GM21786 (cell line): ENCODE results near the gene CASP12.
"Not testable (repeated sequence)": the region's sequence is repeated elsewhere in the genome, so short reads cannot be mapped to it uniquely, and the experiment has no call there.

Experiments
- ATAC-seq: cut with Tn5 transposase; IDR thresholded peaks from one replicate; pipeline ENCODE4 v1.9.1; 2021; ENCODE audit not compliant: unreplicated experiment

Gene CASP12

DNA sequence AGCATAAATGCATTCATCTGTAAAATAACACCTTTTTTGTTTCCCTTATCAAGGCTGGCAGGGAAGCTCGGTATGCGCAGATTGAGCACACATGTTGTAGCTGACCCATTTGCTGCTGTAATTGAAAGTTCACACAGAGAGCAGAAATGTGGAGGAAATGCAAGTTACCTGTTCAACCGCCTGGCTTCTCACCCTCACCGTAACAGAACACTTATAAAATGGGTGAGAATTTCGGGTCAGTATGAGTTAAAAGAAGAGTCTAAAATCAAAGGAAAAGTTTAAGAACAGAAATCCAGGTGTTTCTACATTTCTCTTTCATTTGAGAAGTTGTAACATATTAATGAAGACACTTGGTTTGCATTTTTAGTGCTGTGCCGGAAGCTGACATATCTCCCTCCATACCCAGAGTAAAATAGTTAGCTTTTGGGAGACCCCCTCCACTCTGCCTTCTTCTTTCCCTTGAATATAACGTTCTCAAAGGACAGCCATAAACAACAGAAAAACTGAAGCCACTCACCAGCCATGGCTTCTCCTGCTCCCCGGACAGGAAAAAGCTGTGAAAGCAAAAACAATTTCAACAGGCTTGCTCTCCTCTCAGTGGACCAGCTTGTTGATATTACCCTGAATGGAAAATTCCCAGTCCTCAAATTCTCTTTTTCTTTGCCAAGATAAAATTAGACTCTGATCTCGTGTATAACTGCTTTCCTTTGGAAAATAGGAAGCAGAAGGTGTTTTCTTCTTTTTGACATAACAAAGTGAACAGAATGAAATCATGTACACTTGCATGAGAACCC lies at the start of gene CASP12:
Gene CASP12 (minus strand): TSS at position 570 of the 794 bp plus-strand sequence.
- peak; percentile 77 for ATAC-seq

DNA sequence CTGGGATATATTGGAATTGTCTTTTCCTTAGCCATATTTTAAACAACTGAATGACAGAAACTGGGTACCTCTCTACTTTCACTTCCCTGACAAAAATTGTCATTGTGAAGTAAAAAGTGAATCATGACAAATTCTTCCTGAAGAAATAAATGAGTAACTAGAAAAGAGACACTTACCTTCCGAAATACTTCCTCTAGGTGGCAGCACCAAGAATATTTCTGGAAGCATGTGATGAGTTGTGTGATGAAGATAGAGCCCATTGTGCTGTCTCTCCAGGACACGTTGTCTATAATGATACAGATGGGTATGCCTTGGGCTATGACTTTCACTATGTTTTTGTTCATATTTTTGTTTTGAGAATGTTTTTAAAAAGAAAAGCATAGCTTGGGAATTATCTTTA lies 48.6 kb upstream of the CASP12 start:
- ATAC-seq = peak; percentile 97

DNA sequence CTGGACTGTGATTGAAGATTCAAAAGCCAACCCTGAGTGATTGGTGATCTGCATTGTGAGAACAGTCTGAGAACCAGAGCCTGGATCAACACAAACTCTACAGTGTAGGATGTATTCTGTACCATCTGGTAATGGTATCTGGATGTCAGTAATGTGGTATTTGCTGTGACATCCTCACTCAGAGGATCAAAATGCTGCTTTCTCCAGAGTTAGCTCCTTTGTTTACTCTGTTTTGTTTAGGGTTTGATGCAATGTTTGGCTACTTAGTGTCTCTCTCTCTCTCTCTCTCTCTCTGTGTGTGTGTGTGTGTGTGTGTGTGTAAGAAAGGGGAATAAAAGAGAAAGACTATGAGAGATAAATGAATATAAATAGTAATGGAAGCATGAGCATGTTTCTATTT lies 45.8 kb upstream of the CASP12 start:
- ATAC-seq = no peak

DNA sequence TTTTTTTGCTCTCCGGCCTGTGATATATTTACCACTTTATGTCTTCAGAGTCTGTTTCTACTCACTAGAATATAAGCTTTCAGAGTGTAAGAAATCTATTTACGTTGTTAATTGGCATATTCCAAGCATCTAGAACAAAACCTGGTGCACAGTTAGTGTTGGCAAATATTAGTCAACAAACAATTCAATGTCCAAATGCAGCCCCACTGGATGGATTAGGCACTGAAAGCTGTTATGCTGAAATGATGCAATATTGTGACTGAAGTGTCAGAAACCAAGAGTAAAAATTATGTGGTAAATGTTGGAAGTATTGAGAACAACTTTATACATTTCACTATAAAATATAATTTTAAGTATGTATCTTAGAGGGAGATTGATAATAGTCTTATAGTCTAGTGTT lies 45.3 kb upstream of the CASP12 start:
- ATAC-seq = no peak

DNA sequence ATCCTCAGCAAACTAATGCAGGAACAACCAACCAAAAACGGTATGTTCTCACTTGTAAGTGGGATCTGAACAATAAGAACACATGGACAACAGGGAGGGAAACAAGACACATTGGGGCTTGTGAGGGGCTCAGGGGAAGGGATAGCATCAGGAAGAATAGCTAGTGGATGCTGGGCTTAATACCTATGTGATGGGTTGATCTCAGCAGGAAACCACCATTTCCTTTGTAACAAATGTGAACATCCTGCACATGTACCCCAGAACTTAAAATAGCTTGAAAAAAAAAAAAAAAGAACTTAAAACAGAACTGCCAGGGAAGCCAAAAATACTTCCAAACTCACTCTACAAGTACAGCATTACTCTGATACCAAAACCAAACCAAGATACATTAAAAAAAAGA lies 36.3 kb upstream of the CASP12 start:
- no peak for ATAC-seq

DNA sequence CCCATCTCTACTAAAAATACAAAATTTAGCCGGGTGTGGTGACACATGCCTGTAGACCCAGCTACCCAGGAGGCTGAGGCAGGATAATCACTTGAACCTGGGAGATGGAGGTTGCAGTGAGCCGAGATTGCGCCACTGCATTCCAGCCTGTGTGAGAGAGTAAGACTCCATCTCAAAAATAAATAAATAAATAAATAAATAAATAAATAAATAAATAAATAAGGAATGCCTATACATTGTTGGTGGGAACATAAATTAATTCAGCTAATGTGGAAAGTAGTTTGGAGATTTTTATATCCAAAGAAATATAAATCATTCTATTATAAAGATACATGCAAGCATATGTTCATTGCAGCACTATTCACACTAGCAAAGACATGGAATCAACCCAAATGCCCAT lies 35.8 kb upstream of the CASP12 start:
- ATAC-seq = not testable (repeated sequence)

DNA sequence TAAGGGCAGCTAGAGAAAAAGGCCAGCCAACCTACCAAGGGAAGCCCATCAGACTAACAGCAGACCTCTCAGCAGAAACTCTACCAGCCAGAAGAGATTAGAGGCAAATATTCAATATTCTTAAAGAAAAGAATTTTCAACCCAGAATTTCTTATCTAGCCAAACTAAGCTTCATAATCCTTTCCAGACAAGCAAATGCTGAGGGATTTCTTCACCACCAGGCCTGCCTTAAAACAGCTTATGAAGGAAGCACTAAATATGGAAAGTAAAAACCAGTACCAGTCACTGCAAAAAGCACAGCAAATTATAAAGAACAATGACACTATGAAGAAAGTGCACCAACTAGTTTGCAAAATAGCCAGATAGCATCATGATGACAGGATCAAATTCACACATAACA lies 30.6 kb upstream of the CASP12 start:
- no peak for ATAC-seq

DNA sequence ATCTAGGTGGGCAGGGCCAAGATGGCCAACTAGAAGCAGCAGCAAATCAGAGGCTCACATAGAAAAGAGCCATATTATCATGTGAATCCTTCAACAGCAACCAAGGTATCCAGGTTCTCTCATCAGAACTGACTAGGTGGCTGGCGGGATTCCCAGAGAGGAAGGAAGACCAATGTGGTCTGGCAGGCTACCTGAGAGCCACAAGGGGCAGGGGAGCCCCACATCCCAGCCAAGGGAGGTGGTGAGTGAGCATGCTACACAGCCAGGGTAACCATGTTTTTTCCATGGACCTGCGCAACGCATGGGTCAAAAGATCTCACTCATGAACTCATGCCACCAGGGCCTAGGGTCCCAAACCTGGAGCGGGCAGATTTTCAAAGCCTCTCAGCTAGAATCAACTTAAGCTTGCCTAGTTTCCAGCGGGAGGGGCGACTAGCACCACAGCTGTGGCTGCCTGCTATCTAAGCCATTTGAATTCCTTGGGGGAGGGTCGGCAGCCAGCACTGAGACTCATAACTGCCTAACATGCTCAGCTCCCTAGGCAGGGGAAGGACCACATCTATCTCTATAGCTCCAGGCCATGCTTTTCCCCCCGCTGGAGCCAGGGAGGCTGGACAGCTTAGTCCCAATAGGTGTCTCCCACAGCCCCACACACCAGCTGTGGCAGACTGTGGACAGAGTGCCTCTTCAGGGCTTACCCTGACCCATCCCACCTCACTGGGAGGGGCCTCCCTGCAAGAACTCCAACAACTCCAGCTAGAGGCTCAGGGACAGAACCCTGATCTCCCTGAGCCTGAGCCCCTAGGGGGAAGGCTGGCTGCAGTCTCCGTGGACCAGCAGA lies 28.7 kb upstream of the CASP12 start:
- ATAC-seq = no peak

DNA sequence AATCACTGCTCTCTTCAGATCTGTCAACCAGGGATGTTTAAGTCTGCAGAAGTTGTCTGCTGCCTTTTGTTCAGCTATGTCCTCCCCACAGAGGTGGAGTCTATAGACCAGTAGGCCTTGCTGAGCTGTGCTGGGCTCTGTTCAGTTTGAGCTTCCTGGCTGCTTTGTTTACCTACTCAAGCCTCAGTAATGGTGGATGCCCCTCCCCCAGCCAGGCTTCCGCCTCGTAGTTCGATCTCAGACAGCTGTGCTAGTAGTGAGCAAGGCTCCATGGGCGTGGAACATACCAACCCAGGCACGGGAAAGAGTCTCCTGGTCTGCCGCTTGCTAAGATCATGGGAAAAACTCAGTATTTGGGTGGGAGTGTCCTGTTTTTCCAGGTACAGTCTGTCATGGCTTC lies 27.6 kb upstream of the CASP12 start:
- no peak for ATAC-seq

DNA sequence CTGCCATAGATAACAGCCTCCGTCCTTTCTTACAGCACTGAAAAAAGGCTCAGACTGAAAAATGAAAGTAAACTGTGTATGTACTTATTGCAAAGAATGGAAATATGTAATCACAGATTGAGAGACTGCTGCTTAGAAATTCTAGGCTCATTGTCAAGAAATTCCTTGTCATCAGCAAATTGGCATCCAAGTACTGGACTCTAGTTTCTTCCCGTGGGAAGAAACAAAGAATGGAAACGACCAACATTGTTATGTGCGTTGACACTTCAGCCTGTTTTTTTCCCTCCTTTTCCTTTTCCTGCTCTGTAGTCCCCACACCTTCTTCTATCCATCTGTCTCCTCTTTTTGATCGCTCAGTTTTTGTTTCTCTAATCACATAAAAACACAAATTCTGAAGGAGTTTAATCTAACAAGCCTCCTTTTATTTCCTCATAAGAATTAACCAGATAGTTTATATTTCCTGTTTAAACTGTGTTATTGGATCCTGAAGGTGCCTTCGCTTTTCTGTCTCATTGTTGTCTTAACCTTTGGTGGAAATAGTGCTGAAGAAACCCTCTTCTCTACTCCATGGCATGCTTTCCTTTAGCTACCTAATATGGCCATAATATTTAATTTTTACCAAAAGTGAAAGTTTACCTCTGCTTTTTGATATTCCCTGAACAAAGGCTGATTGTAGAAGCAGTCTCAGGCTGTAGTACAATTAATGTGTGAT lies 20.0 kb upstream of the CASP12 start:
- no peak for ATAC-seq

DNA sequence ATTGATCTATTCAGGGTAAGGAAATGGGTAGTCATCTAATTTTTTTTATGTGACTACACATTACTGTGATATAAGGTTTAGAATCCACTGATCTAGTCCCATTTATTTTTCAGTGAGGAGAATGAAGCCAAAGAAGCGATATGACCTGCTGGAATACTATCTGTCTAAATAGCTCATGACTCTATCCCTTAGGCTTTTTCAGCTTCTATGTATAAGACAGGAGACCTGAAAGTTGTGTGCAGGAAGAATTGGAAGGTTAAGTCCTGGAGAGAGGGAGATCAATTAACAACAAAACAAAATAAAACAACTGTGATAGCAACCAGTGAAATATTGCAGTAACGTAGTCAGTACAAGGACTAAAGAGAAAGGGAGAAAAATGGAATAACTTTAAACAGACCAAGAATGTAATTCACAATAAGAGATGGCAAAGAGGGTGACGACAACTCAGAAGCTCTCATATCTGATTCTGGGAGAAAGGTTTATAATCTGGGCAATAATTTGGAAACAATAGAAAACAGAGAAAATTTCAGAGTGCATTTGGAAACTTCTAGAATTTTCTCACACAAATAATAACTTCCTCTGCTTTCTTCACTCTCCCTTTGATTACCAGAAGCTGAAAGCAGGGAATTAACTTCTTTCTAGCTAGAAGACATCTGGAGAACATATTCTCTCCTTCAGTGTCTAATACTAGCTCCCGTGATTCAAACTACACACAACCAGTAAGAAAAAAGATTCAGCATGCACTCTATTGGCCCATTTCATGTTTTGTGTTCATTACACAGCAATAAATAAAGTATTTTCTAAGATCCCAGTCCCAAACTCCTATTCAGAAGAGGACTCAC lies 19.2 kb upstream of the CASP12 start:
- no peak for ATAC-seq

DNA sequence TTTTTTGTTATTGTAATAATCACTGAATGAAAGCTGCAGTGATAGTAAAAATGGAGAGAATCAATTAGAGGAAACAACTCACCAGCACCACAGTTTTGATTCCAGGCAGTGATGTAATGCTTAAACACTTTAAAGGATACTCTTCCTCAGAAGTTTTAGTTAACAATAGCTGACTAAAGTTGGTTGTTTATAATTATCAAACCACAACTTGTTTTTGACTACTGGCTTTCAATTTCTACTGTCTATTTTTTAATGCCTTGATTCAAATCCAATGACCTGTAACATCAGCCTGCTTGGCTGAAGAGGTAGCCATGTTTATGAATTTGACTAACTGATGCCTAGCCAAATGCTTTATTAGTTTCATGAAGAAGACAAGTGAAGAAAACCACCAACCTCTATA lies 18.2 kb upstream of the CASP12 start:
- ATAC-seq = no peak

DNA sequence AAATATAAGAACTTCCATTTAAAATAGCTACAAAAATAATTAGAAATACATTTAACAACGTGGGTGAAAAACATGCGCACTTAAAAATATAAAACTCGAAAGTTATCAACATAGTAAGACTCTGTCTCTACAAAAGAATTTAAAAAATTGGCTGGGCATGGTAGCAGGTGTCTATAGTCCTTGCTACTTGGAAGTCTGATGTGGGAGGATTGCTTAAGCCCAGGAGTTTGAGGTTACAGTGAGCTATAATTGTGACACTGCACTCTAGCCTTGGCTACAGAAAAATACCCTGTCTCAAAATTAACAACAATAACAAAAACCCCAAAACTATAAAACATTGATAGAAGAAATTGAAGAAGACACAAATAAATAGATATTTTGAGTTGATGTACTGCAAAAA lies 13.8 kb upstream of the CASP12 start:
- ATAC-seq = no peak

DNA sequence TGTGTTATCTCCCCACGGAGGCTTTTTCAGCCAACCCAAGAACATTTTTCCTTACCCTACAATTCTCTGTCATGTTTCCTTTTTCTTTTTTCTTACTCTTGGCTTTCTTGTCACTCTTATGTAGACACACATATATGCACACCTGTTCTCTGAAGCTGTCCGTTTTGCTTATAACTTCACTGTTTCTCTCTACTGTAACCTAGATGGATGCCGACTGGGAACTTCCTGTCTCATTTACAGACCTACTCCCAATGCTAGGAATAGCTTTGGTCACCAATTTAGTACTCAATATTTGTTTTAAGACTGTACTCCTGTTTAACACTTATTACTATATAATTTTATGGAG lies 9.9 kb upstream of the CASP12 start:
- ATAC-seq = peak; percentile 7

DNA sequence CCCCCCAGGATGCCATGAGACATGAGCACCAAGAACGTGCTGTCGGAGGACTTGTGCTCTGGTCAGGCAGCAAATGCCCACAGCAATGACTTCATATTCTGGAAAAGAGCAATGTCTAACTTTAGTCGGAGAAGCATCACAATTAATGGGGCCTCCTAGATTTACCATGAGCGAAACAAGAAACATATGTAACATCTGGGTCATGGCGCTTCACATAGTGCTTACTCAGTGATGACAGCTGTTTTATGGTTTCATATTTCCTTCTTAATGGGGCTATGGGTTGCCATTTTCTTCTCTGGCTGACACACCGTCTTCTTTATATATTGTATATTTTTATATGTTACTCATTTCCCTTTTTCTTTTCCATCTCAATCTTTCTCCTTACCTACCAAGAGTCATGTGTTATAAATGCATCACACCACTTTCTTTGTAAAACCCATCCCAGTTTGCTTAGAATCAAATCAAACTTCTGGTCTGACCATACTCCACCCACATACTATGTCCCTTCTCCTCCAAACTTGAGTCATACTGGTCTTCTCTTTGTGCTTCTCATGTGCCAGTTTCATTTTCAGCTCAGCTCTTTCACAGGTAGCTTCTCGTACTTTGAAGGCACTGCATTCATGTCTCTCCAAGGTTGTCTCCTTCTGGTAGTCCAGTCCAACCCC lies 9.4 kb upstream of the CASP12 start:
- peak; percentile 81 for ATAC-seq

DNA sequence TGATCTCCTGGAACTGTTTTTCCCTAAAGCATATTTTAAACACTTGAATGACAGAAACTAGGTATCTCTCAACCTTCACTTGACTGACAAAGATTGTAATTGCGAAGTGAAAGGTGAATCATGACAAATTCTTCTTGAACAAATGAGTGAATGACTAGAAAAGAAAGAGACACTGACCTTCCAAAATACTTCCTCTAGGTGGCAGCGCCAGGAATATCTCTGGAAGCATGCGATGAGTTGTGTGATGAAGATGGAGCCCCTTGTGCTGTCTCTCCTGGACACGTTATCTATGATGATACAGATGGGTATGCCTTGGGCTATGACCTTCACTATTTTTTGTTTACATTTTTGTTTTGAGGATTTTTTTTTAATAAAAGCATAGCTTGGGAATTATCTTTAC lies 7.0 kb upstream of the CASP12 start:
- ATAC-seq = no peak

DNA sequence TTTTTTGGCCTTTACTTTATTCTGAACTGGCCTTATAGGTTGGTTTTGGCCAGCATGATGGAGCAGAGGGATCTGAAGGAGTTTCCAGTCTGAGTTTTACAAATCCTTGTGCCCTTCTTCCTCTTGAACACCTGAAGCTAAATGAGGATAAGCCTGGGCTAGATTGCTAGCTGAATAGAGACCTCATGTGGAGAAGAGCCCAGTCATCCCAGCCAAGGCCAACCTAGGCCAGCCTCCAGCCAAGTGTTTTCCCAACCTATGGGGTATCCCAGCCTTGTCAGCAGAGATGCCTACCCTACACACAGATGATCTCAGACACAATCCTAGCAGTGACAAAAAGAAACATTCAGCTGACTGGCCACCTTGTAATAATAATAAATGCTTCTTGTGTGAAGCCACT lies 966 bp upstream of the CASP12 start:
- ATAC-seq = no peak

DNA sequence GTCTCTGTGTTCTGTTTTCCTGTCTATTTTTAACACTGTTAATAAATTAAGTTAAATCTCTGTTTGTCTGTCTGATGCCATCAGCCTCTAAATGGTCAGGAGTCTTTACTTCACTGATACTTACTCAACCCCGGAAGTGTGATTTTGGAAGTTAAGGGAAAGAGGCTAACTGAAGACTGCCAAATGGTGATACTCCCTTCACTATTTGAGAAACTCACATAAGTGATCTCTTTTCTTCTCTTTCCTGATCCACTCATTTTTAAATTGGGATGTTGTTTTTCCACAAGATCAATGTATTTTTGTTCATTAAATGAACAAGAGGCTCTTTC lies 389 bp upstream of the CASP12 start:
- ATAC-seq = no peak

DNA sequence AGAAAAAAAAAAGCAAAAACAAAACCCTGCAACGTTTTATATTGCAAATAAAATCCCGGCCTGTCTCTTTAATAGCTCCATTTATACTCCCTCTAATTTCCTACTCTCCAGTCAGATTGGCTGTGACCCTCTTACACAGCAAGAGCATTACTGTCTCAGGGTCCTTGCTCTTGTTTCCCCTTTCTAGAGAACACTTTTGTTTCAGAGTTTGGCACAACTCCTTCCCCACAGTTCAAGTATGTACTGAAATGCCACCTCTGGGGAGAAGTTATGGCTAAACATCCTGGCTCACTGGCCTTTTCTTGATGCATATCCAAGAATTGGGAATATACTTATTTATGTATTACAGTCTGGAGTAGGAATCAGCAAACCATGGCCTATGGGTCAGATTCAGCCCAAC lies 2.6 kb downstream of the CASP12 start:
- no peak for ATAC-seq

DNA sequence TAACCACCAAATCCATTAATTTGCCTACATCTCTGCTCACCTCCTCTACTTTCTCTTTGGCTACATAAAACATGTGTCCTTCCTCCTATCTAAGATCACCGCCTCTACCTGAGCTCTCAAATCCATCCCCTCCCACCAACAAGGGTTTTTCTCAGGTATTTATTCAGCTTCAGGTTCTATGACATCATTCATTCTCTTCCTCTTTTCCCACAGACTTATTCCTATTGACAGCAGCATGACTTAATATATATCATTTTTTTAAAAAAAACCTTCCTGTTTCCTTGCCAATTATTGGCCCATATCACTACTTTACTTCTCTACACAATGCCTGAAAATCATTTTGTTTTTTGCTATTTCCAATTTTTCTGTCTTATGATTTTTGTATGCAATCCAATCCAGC lies 4.4 kb downstream of the CASP12 start:
- ATAC-seq = no peak
